K562 (cell line): ENCODE results near the gene CORIN. TPM values are rescaled to one million over a fixed set of nuclear protein-coding genes. Genes with fewer than 3 reads are reported as not detected.

Experiments used
- ATAC-seq: fragments of 200-7000 bp; cut with Tn5 transposase; 3 replicates; pipeline ENCODE4 v1.9.1; 2020; ENCODE audit warnings: moderate library complexity
- BruUV-seq: library from RNA; stranded (reverse); fragments of 400-500 nt; replicated peaks from 2 replicates; lab custom pipeline; 2021; lab: Mats Ljungman, UMichigan
- CTCF ChIA-PET: fragments of 300-600 bp; formaldehyde crosslinking; extraction: SDS; loops from one replicate; lab custom pipeline; 2021; ENCODE audit warnings: low intra/inter-chr PET ratio; lab: Yijun Ruan, JAX
- POLR2A ChIA-PET: fragments of 300-600, 350-650 bp; sonication (Branson Sonifier 250); formaldehyde crosslinking; extraction: SDS; loops from one replicate; lab custom pipeline; 2021; ENCODE audit warnings: antibody characterized with exemption, inconsistent platforms; lab: Yijun Ruan, JAX
- DNase-seq, 4 experiments: peaks; one replicate each; pipeline versions ENCODE4 v3.0.0 to v3.0.0-alpha.2; 2011 to 2018; ENCODE audit warnings: low spot score in 3 of 4, mixed read lengths in 3 of 4; ENCODE audit errors: extremely low read depth in 1 of 4
- FAIRE-seq: peaks from 2 replicates; lab custom pipeline; 2011; peaks lifted over from hg19 to GRCh38; lab: Jason Lieb, UNC
- H2AFZ ChIP-seq: 2 replicates; pipeline ENCODE4 v1.6.0; 2011; ENCODE audit warnings: low read depth, low read length, control low read depth, inconsistent platforms
- H3K27ac ChIP-seq: fragments of 200-600 bp; 3 replicates; pipeline ENCODE4 v1.8.0; 2011; ENCODE audit warnings: low read depth, mild to moderate bottlenecking, control low read depth, inconsistent platforms, low read length, moderate library complexity, mixed read lengths; ENCODE audit errors: extremely low read depth
- H3K27me3 ChIP-seq, 2 experiments: fragments of 300-600 bp in 1 of 2; 2 replicates in 1 of 2; 3 replicates in 1 of 2; pipeline versions ENCODE4 v1.6.0 to v1.8.0; 2011; ENCODE audit warnings: inconsistent platforms in 2 of 2, low read length in 2 of 2, mild to moderate bottlenecking in 1 of 2, mixed read lengths in 1 of 2, moderate library complexity in 1 of 2; ENCODE audit not compliant: control insufficient read depth in 2 of 2, insufficient read depth in 2 of 2
- H3K36me3 ChIP-seq: fragments of 300-600 bp; 3 replicates; pipeline ENCODE4 v1.8.0; 2011; ENCODE audit warnings: mild to moderate bottlenecking, low read length, inconsistent platforms; ENCODE audit not compliant: control insufficient read depth, insufficient read depth
- H3K4me1 ChIP-seq, 2 experiments: fragments of 200-600 bp in 1 of 2; replicated peaks in 1 of 2; 2 replicates in 1 of 2; 3 replicates in 1 of 2; pipeline versions ENCODE4 v1.5.1 to v1.8.0; 2011; ENCODE audit warnings: inconsistent platforms in 2 of 2, low read length in 2 of 2, mild to moderate bottlenecking in 1 of 2, mixed read lengths in 1 of 2, moderate library complexity in 1 of 2; ENCODE audit not compliant: control insufficient read depth in 2 of 2, insufficient read depth in 2 of 2
- H3K4me2 ChIP-seq: 2 replicates; pipeline ENCODE4 v1.6.1; 2011; ENCODE audit warnings: low read length, control low read depth, inconsistent platforms, mixed read lengths; ENCODE audit not compliant: insufficient read depth
- H3K4me3 ChIP-seq: fragments of 200-600 bp; sonication (generic), shearing (Covaris generic); 2 replicates; pipeline ENCODE4 v1.5.1; 2016; ENCODE audit warnings: control low read depth, inconsistent platforms
- H3K79me2 ChIP-seq: fragments of 200-600 bp; 3 replicates; pipeline ENCODE4 v1.8.0; 2011; ENCODE audit warnings: low read length, inconsistent platforms; ENCODE audit not compliant: control insufficient read depth, insufficient read depth
- H3K9ac ChIP-seq, 2 experiments: 2 replicates each; pipeline versions ENCODE4 v1.6.0 to v1.6.1; 2011; ENCODE audit warnings: low read depth in 2 of 2, low read length in 2 of 2, control low read depth in 1 of 2, inconsistent platforms in 1 of 2, mild to moderate bottlenecking in 1 of 2, mixed read lengths in 1 of 2; ENCODE audit not compliant: insufficient read depth in 1 of 2
- H3K9me1 ChIP-seq: one replicate; pipeline ENCODE4 v1.6.0; 2011; ENCODE audit warnings: inconsistent platforms, mild to moderate bottlenecking, low read length, moderate library complexity; ENCODE audit not compliant: control insufficient read depth, insufficient read depth
- H3K9me3 ChIP-seq: replicated peaks from 2 replicates; pipeline ENCODE4 v1.5.1; 2011; ENCODE audit warnings: low read depth, low read length, inconsistent platforms; ENCODE audit not compliant: control insufficient read depth, insufficient read depth
- H4K20me1 ChIP-seq: replicated peaks from 2 replicates; pipeline ENCODE4 v1.6.1; 2011; ENCODE audit warnings: low read length, inconsistent platforms, mixed read lengths; ENCODE audit not compliant: control insufficient read depth, insufficient read depth
- AFF4 ChIP-seq: sonication (generic); formaldehyde crosslinking; IDR thresholded peaks from 2 replicates; pipeline ENCODE4 v1.8.0; 2023; ENCODE audit warnings: mild to moderate bottlenecking, missing genetic modification reagents
- ATF7 ChIP-seq: fragments of 450-650 bp; IDR thresholded peaks from 2 replicates; pipeline ENCODE4 v1.7.1; 2014; ENCODE audit warnings: mild to moderate bottlenecking, moderate library complexity
- CREBBP ChIP-seq: IDR thresholded peaks from one replicate; pipeline ENCODE4 v1.6.1; 2012; ENCODE audit warnings: low read depth, mild to moderate bottlenecking, control low read depth, inconsistent platforms, low read length
- CREM ChIP-seq: IDR thresholded peaks from 2 replicates; pipeline ENCODE4 v1.6.1; 2014; ENCODE audit warnings: antibody characterized with exemption, low read depth
- MYBL2 ChIP-seq, 2 experiments: fragments of 450-650 bp in 1 of 2; sonication (generic) in 1 of 2; formaldehyde crosslinking in 1 of 2; IDR thresholded peaks; 2 replicates each; pipeline versions ENCODE4 v1.6.1 to v1.8.1; 2017 to 2022; ENCODE audit warnings: borderline replicate concordance in 1 of 2, inconsistent platforms in 1 of 2, low read depth in 1 of 2, mild to moderate bottlenecking in 1 of 2, missing genetic modification reagents in 1 of 2, moderate library complexity in 1 of 2
- NCOA4 ChIP-seq: fragments of 450-650 bp; IDR thresholded peaks from 2 replicates; pipeline ENCODE4 v1.6.1; 2018; ENCODE audit warnings: mild to moderate bottlenecking; ENCODE audit not compliant: partially characterized antibody
- NCOA6 ChIP-seq: fragments of 450-650 bp; IDR thresholded peaks from 2 replicates; pipeline ENCODE4 v1.6.1; 2017; ENCODE audit warnings: mild to moderate bottlenecking
- NFRKB ChIP-seq: fragments of 450-650 bp; IDR thresholded peaks from 2 replicates; pipeline ENCODE4 v1.6.1; 2016; ENCODE audit warnings: low read depth
- PHB2 ChIP-seq: fragments of 450-650 bp; IDR thresholded peaks from 2 replicates; pipeline ENCODE4 v1.6.1; 2017; ENCODE audit warnings: low read depth
- PPARD ChIP-seq: fragments of 250-450 bp; sonication (Bioruptor Pico); IDR thresholded peaks from 2 replicates; pipeline ENCODE4 v1.8.0; 2022; ENCODE audit warnings: inconsistent platforms, mild to moderate bottlenecking, moderate library complexity
- PTBP1 ChIP-seq: fragments of 200-400 bp; formaldehyde crosslinking; IDR thresholded peaks from 2 replicates; pipeline ENCODE4 v1.6.1; 2017; ENCODE audit warnings: low read depth, low read length
- RBM34 ChIP-seq: fragments of 200-400 bp; formaldehyde crosslinking; IDR thresholded peaks from 2 replicates; pipeline ENCODE4 v1.6.1; 2018; ENCODE audit warnings: low read length, borderline replicate concordance; ENCODE audit not compliant: insufficient read depth
- SIRT6 ChIP-seq: IDR thresholded peaks from one replicate; pipeline ENCODE4 v1.6.1; 2012; ENCODE audit warnings: low read depth, mild to moderate bottlenecking, control low read depth, inconsistent platforms, low read length, moderate library complexity
- TEAD2 ChIP-seq: fragments of 450-650 bp; IDR thresholded peaks from 2 replicates; pipeline ENCODE4 v1.6.1; 2016; ENCODE audit warnings: missing genetic modification characterization, control low read depth, missing compliant biosample characterization
- ZNF311 ChIP-seq: fragments of 250-450 bp; sonication (Bioruptor Pico); IDR thresholded peaks from 2 replicates; pipeline ENCODE4 v1.4.0; 2020; ENCODE audit warnings: mild to moderate bottlenecking, moderate library complexity
- ZSCAN32 ChIP-seq: fragments of 450-650 bp; formaldehyde crosslinking; IDR thresholded peaks from 2 replicates; pipeline ENCODE4 v1.4.0; 2020; ENCODE audit warnings: mild to moderate bottlenecking, moderate library complexity
- WGBS: fragments of 100-300 bp; shearing (Covaris generic); methylation state at CpG from one replicate; pipeline ENCODE4 v1.1.6; 2016; ENCODE audit warnings: low coverage, mixed read lengths; ENCODE audit not compliant: insufficient coverage; ENCODE audit errors: missing lambda C conversion rate; 5-methylcytosine and 5-hydroxymethylcytosine counted together
- in situ Hi-C: fragments of 300-500 bp; cut with MboI; formaldehyde crosslinking; loops from 4 replicates; pipeline ENCODE4 v1.15.0; 2018; ENCODE audit warnings: inconsistent platforms, mixed read lengths
- intact Hi-C: fragments of 100-400 bp; cut with micrococcal nuclease; formaldehyde crosslinking; loops from 2 replicates; pipeline ENCODE4 v1.14.2; 2022
- polyA plus RNA-seq, 8 experiments: library from polyadenylated mRNA; depleted of rRNA in 4 of 8; stranded (reverse) in 5 of 8; unstranded in 3 of 8; fragments of >200 nt; fragmentation: Nextera tagmentation in 2 of 8; fragmentation: Illumina TruSeq in 1 of 8; extraction: Ambion mirVana in 2 of 8; extraction: Trizol in 1 of 8; gene quantifications; 2 replicates each; pipeline versions ENCODE4 v1.2.1 to v1.2.3, GENCODE V29; 2011 to 2014; ENCODE audit warnings: inconsistent platforms in 1 of 8, missing spikeins in 1 of 8
- total RNA-seq, 7 experiments: library from RNA; depleted of rRNA in 6 of 7; stranded (reverse); fragments of >200 nt in 6 of 7; fragmentation: Illumina TruSeq in 2 of 7; extraction: Trizol in 2 of 7; gene quantifications; 2 replicates each; pipeline versions ENCODE4 v1.2.1 to v1.2.3, GENCODE V29; 2011 to 2021; ENCODE audit warnings: low replicate concordance in 1 of 7

The CORIN gene
- total and polyA plus RNA-seq, 9 of the 15 experiments (the other 6 are each of a cell fraction or from before 2014, with no cell fraction given) = 0.04 to 0.31 (median 0.08) TPM; not detected in 4

- no peak for FAIRE-seq
- no peak overlapping the region for H3K4me2 ChIP-seq
Measured at GRCh38 chr4:47598320-47598719, 239.5 kb downstream of the CORIN start.

More at GRCh38 chr4:47598320-47598719, 239.5 kb downstream of the CORIN start:
- Histone ChIP-seq H2AFZ (no peak overlapping the region), H3K36me3 (no peaks in the 10 kb centered on the region), H4K20me1 (no peaks in the 10 kb centered on the region), H3K9me3 (no peaks in the 10 kb centered on the region), H3K9ac (no peak overlapping the region), H3K9me1 (no peaks in the 10 kb centered on the region), H3K4me1 (no peaks in the 10 kb centered on the region), H3K27me3 (no peaks in the 10 kb centered on the region), H3K79me2 (no peaks in the 10 kb centered on the region), H3K4me3 (no peak overlapping the region), H3K27ac (no peak overlapping the region)
- DNase-seq (no peak), ATAC-seq (no peak)
- TF ChIP-seq RBM34 (no peak), TEAD2 (tag) (no peak), PPARD (CRISPR knock-in tag) (no peak), NCOA6 (no peak), NCOA4 (no peak), PTBP1 (no peak), MYBL2 (IDR thresholded peaks at IDR 0.05; ENCODE audit: low read depth) (no peak), MYBL2 (CRISPR knock-in tag; IDR thresholded peaks at IDR 0.05; ENCODE audit: borderline replicate concordance) (no peak), ZSCAN32 (CRISPR knock-in tag) (no peak), ATF7 (no peak), AFF4 (CRISPR knock-in tag) (no peak), NFRKB (no peak), CREBBP (no peak), PHB2 (no peak), CREM (no peak), ZNF311 (CRISPR knock-in tag) (no peak), SIRT6 (no peak)
- BruUV-seq = no TSS peak
- intact Hi-C loops = no loop called here
- in situ Hi-C loops = no loop called here
- ChIA-PET POLR2A (interaction anchor here (0.6 kb wide), 1 partner anchor 1295 kb away, joined by 3 read pairs; no protein-coding TSS in a partner anchor), CTCF (no interaction called here)
- 6% methylated on average over 1 of the region's 1 CpG for WGBS
